Measurements from ENCODE around the gene AZIN2. TPM values are rescaled to one million over a fixed set of nuclear protein-coding genes. Genes with fewer than 3 reads are reported as not detected.
"Not testable (repeated sequence)": the region's sequence is repeated elsewhere in the genome, so short reads cannot be mapped to it uniquely, and the experiment has no call there.

AZIN2 gene
- total RNA-seq, 1 donor from 2014 or later: 7.0 TPM

DNA sequence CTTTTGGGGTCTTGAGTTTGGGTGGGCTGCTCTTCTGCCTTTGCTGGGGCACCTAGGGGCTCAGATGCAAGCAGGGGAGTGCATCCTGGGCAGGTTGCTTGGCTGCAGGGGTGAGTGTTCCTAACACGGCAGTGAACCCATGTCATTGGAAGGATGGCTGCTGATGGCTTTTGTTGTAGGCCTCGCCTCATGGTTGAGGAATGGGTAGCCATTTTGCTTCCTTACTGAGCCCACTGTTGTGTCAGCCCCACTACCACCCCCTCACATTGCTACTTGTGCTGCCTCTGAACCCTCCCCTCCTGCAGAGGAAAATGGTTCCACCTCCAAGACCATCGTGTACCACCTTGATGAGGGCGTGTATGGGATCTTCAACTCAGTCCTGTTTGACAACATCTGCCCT is 16.8 kb downstream of the AZIN2 start:
- DNase-seq: no peak
- Mint-ChIP-seq H3K4me1 (ENCODE audit: low read depth, unreplicated experiment) (peaks cover 5% of the 10 kb centered on the region), H3K36me3 (ENCODE audit: unreplicated experiment) (no peaks in the 10 kb centered on the region), H3K9me3 (ENCODE audit: unreplicated experiment) (peaks cover 4% of the 10 kb centered on the region), H3K4me3 (ENCODE audit: unreplicated experiment) (no peak overlapping the region), H3K27ac (ENCODE audit: unreplicated experiment) (no peak overlapping the region), H3K27me3 (ENCODE audit: unreplicated experiment) (no peaks in the 10 kb centered on the region)
- TF ChIP-seq, protein P1, sequence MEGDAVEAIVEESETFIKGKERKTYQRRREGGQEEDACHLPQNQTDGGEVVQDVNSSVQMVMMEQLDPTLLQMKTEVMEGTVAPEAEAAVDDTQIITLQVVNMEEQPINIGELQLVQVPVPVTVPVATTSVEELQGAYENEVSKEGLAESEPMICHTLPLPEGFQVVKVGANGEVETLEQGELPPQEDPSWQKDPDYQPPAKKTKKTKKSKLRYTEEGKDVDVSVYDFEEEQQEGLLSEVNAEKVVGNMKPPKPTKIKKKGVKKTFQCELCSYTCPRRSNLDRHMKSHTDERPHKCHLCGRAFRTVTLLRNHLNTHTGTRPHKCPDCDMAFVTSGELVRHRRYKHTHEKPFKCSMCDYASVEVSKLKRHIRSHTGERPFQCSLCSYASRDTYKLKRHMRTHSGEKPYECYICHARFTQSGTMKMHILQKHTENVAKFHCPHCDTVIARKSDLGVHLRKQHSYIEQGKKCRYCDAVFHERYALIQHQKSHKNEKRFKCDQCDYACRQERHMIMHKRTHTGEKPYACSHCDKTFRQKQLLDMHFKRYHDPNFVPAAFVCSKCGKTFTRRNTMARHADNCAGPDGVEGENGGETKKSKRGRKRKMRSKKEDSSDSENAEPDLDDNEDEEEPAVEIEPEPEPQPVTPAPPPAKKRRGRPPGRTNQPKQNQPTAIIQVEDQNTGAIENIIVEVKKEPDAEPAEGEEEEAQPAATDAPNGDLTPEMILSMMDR (IDR thresholded peaks at IDR 0.05; ENCODE audit: partially characterized antibody, unreplicated experiment): no peak

DNA sequence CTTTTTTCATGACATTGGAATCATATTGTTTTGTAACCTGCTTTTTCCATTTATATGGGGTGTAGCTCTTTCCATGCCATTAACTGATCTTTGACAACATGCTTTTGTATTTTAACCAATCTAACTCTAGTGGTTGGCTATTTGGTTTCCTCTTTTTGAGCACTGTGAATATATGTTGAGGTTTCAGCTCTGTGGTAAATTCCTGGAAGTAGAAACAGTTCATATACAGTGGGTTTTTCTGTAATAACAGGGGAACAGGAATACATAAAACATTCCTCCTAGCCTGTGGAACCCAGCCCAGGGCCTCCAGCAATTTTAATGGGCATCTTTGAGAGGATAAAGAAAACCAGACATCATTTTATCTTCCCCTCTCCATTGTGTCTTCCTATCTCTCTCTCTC is 17.4 kb downstream of the AZIN2 start:
- Mint-ChIP-seq H3K4me1 (ENCODE audit: low read depth, unreplicated experiment) (peaks cover 5% of the 10 kb centered on the region), H3K27me3 (ENCODE audit: unreplicated experiment) (no peaks in the 10 kb centered on the region), H3K27ac (ENCODE audit: unreplicated experiment) (no peak overlapping the region), H3K36me3 (ENCODE audit: unreplicated experiment) (peaks cover 3% of the 10 kb centered on the region), H3K4me3 (ENCODE audit: unreplicated experiment) (no peak overlapping the region), H3K9me3 (ENCODE audit: unreplicated experiment) (peaks cover 4% of the 10 kb centered on the region)
- DNase-seq: no peak
- TF ChIP-seq, protein P1 (IDR thresholded peaks at IDR 0.05; ENCODE audit: partially characterized antibody, unreplicated experiment): no peak

DNA sequence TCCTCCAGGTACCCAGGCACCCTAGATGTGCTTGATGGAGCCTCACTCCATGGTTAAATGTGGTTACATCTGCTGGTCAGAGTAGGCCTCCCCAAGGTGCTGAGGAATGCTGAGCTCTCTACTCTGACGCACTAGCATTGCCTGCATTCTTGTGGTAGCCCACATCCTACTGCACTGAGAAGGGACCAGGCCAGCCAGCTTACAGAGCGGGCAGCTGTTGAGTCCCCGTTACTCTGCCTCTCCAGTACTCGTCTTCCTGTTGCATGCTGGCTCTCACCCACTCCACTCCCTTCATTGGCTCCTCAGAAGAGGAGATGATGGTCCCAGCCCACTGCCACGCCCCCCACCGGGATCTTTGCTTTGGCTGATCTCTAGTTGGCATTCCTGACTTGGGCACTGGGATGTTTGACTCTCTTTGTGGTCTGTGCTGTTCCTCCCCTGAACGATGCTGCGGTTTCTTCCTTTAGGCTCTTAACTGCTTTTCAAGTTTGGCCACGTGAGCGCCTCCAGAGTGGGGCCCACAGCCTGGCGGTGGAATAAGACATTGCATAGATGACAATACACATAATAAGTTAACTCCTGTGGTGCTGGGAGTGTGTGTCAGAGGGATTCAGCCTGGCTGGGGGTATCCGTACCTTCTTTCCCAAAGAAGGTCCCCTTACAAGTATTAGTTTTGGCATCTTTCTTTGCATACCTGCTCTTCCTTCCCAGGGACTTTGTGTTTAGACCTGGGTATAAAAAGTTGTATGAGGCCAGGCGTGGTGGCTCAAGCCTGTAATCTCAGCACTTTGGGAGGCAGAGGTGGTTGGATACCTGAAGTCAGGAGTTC is 18.6 kb downstream of the AZIN2 start:
- Mint-ChIP-seq H3K27ac (ENCODE audit: unreplicated experiment) (no peak overlapping the region), H3K27me3 (ENCODE audit: unreplicated experiment) (no peaks in the 10 kb centered on the region)
- DNase-seq: no peak

DNA sequence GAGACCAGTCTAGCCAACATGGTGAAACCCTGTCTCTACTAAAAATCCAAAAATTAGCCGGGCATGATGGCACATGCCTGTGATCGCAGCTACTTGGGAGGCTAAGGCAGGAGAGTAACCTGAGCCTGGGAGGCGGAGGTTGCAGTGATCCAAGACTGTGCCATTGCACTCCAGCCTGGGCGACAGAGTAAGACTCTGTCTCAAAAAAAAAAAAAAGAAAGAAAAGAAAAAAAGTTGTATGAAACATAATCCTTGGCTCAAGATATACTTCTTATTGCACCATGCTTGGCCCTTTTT is 19.1 kb downstream of the AZIN2 start:
- not testable (repeated sequence) for H3K27ac Mint-ChIP-seq (ENCODE audit: unreplicated experiment); H3K27me3 Mint-ChIP-seq (ENCODE audit: unreplicated experiment); H3K36me3 Mint-ChIP-seq (ENCODE audit: unreplicated experiment); H3K4me1 Mint-ChIP-seq (ENCODE audit: low read depth, unreplicated experiment); H3K4me3 Mint-ChIP-seq (ENCODE audit: unreplicated experiment); DNase-seq; H3K9me3 Mint-ChIP-seq (ENCODE audit: unreplicated experiment)

More for the DNA sequence above, 18.6 kb downstream of the AZIN2 start:
- Mint-ChIP-seq H3K9me3 (ENCODE audit: unreplicated experiment) (peaks cover 5% of the 10 kb centered on the region), H3K4me3 (ENCODE audit: unreplicated experiment) (no peak overlapping the region), H3K4me1 (ENCODE audit: low read depth, unreplicated experiment) (peaks cover 5% of the 10 kb centered on the region), H3K36me3 (ENCODE audit: unreplicated experiment) (peaks cover 6% of the 10 kb centered on the region)
- TF ChIP-seq, protein P1 (IDR thresholded peaks at IDR 0.05; ENCODE audit: partially characterized antibody, unreplicated experiment): no peak

DNA sequence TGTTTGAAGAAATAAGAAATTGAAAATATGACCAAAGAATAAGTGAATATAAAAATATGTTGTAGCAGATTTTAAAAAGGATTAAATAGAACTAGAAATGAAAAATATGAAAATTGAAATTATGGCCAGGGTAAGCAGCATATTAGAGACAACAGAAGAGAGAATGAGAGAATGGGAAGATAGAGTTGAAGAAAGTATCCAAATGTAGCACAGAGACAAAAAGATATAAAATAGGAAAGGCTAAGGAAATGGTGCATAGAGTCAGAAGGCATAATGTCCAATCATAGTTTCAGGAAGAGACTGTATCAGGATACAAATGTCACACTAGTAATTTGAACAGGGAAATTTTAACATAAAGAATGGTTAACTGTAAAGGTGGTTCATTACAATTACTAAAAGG is 29.5 kb downstream of the AZIN2 start:
- DNase-seq: no peak
- H3K36me3 Mint-ChIP-seq (ENCODE audit: unreplicated experiment): peaks cover 14% of the 10 kb centered on the region
- TF ChIP-seq, protein P1 (IDR thresholded peaks at IDR 0.05; ENCODE audit: partially characterized antibody, unreplicated experiment): no peak
- H3K27me3 Mint-ChIP-seq (ENCODE audit: unreplicated experiment): no peaks in the 10 kb centered on the region
- H3K4me1 Mint-ChIP-seq (ENCODE audit: low read depth, unreplicated experiment): no peaks in the 10 kb centered on the region
- no peak overlapping the region for H3K27ac Mint-ChIP-seq (ENCODE audit: unreplicated experiment)
- no peak overlapping the region for H3K4me3 Mint-ChIP-seq (ENCODE audit: unreplicated experiment)
- peaks cover 4% of the 10 kb centered on the region for H3K9me3 Mint-ChIP-seq (ENCODE audit: unreplicated experiment)
